HepG2 (cell line): Measurements from ENCODE around the gene HEXD. TPM values are rescaled to one million over a fixed set of nuclear protein-coding genes. Genes with fewer than 3 reads are reported as not detected.

Experiments
- CEBPG ChIP-seq: IDR thresholded peaks from 2 replicates; pipeline ENCODE4 v1.6.1; 2016
- FOXO1 ChIP-seq: sonication (generic); formaldehyde crosslinking; IDR thresholded peaks from 2 replicates; pipeline ENCODE4 v1.4.0; 2020; ENCODE audit warnings: missing genetic modification reagents
- HNRNPL ChIP-seq: fragments of 200-400 bp; formaldehyde crosslinking; IDR thresholded peaks from 2 replicates; pipeline ENCODE4 v1.6.1; 2017; ENCODE audit warnings: mild to moderate bottlenecking, low read depth, low read length
- ONECUT2 ChIP-seq: sonication (generic); formaldehyde crosslinking; IDR thresholded peaks from 2 replicates; pipeline ENCODE4 v1.4.0; 2020; ENCODE audit warnings: missing genetic modification reagents
- REXO4 ChIP-seq: sonication (generic); formaldehyde crosslinking; IDR thresholded peaks from 2 replicates; pipeline ENCODE4 v1.8.0; 2022; ENCODE audit warnings: missing genetic modification reagents, mild to moderate bottlenecking, borderline replicate concordance
- XRCC5 ChIP-seq: fragments of 200-400 bp; formaldehyde crosslinking; optimal IDR thresholded peaks from 2 replicates; pipeline ENCODE3; 2017; ENCODE audit warnings: mild to moderate bottlenecking, low read length
- ZNF747 ChIP-seq: sonication (generic); formaldehyde crosslinking; IDR thresholded peaks from 2 replicates; pipeline ENCODE4 v1.8.1; 2023; ENCODE audit warnings: missing genetic modification reagents, mild to moderate bottlenecking, borderline replicate concordance
- polyA plus RNA-seq, 8 experiments: library from polyadenylated mRNA; depleted of rRNA in 3 of 8; stranded (reverse) in 7 of 8; unstranded in 1 of 8; fragments of >200 nt; fragmentation: Illumina TruSeq in 4 of 8; extraction: Trizol in 4 of 8; gene quantifications; 2 replicates each; pipeline versions ENCODE4 v1.2.1 to v1.2.3, GENCODE V29; 2011 to 2016; ENCODE audit warnings: low read depth in 4 of 8, missing spikeins in 1 of 8, mixed read lengths in 1 of 8; ENCODE audit not compliant: insufficient read depth in 1 of 8
- total RNA-seq, 5 experiments: library from RNA; depleted of rRNA; stranded (reverse); fragments of >200 nt; fragmentation: Illumina TruSeq; extraction: Trizol; gene quantifications; 2 replicates each; pipeline ENCODE4 v1.2.3, GENCODE V29; 2016; ENCODE audit warnings: low read depth in 1 of 5
- TF ChIP-seq, protein P1 (sequence below): sonication (generic); formaldehyde crosslinking; IDR thresholded peaks from one replicate; pipeline ENCODE4 v1.5.1; 2020; ENCODE audit warnings: mild to moderate bottlenecking, missing genetic modification reagents; ENCODE audit errors: not compliant biosample characterization
- TF ChIP-seq, protein P2 (sequence below): sonication (generic); formaldehyde crosslinking; IDR thresholded peaks from 2 replicates; pipeline ENCODE4 v1.8.0; 2022; ENCODE audit warnings: low read depth, missing genetic modification reagents
- TF ChIP-seq, protein P3 (sequence below): sonication (generic); formaldehyde crosslinking; IDR thresholded peaks from 2 replicates; pipeline ENCODE4 v1.4.0; 2020; ENCODE audit warnings: mild to moderate bottlenecking, missing genetic modification reagents

The HEXD gene
- total and polyA plus RNA-seq, 2 of the 13 experiments (the other 11 are each of a cell fraction or from before 2014, with no cell fraction given) = 22.3 to 41.8 TPM

DNA sequence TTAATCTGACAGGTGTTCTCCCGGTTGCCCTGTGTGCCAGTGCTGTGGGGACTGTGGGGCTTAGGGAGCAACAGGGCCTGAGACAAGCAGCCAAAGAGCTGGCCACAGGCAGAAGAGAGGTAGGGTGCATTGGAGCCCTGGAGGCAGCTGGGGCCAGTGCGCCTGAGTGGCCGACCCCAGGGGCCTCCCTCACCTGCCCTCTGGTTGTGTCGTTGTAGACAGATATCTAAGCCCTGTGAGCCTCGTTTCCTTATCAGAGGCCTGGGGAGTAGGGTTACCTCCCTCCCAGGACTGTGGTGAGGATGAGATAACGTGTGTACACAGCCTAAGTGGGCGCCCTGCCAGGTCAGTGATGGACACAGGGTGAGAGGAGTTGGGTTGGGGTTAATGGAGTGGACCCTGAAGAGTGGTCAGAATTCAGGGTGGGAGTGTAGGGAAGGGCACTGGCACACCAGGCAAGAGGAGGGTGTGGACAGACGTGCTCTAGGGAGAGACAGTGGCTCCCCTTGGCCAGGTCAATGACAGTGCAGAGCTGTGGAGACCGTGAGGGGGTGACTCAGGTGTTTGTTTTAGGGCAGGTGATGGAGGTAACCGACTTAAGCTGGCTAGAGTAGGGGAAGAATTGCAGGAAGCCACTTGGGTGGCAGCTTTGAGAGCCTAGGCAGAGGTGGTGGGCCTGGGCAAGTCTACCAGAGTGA lies 43.8 kb downstream of the HEXD start (continued):
- TF ChIP-seq, protein P1, sequence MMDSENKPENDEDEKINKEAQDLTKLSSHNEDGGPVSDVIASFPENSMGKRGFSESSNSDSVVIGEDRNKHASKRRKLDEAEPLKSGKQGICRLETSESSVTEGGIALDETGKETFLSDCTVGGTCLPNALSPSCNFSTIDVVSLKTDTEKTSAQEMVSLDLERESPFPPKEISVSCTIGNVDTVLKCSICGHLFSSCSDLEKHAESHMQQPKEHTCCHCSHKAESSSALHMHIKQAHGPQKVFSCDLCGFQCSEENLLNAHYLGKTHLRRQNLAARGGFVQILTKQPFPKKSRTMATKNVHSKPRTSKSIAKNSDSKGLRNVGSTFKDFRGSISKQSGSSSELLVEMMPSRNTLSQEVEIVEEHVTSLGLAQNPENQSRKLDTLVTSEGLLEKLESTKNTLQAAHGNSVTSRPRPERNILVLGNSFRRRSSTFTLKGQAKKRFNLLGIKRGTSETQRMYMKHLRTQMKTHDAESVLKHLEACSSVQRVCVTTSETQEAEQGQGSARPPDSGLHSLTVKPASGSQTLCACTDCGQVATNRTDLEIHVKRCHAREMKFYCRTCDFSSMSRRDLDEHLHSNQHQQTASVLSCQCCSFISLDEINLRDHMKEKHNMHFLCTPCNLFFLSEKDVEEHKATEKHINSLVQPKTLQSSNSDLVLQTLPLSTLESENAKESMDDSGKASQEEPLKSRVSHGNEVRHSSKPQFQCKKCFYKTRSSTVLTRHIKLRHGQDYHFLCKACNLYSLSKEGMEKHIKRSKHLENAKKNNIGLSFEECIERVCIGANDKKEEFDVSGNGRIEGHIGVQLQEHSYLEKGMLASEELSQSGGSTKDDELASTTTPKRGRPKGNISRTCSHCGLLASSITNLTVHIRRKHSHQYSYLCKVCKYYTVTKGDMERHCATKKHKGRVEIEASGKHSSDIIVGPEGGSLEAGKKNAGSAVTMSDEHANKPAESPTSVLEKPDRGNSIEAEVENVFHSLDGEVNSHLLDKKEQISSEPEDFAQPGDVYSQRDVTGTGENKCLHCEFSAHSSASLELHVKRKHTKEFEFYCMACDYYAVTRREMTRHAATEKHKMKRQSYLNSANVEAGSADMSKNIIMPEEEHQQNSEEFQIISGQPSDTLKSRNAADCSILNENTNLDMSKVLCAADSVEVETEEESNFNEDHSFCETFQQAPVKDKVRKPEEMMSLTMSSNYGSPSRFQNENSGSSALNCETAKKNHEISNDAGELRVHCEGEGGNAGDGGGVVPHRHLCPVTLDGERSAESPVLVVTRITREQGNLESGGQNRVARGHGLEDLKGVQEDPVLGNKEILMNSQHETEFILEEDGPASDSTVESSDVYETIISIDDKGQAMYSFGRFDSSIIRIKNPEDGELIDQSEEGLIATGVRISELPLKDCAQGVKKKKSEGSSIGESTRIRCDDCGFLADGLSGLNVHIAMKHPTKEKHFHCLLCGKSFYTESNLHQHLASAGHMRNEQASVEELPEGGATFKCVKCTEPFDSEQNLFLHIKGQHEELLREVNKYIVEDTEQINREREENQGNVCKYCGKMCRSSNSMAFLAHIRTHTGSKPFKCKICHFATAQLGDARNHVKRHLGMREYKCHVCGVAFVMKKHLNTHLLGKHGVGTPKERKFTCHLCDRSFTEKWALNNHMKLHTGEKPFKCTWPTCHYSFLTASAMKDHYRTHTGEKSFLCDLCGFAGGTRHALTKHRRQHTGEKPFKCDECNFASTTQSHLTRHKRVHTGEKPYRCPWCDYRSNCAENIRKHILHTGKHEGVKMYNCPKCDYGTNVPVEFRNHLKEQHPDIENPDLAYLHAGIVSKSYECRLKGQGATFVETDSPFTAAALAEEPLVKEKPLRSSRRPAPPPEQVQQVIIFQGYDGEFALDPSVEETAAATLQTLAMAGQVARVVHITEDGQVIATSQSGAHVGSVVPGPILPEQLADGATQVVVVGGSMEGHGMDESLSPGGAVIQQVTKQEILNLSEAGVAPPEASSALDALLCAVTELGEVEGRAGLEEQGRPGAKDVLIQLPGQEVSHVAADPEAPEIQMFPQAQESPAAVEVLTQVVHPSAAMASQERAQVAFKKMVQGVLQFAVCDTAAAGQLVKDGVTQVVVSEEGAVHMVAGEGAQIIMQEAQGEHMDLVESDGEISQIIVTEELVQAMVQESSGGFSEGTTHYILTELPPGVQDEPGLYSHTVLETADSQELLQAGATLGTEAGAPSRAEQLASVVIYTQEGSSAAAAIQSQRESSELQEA = no peak
- no peak for TF ChIP-seq REXO4 (CRISPR knock-in tag)
- TF ChIP-seq CEBPG (CRISPR knock-in tag) = 0 out of 2 replicates have a peak, but pooled peaks have one; percentile 17
- TF ChIP-seq FOXO1 (CRISPR knock-in tag) = peak; percentile 48; the same call in 1 of the 2 replicates
- TF ChIP-seq, protein P2, sequence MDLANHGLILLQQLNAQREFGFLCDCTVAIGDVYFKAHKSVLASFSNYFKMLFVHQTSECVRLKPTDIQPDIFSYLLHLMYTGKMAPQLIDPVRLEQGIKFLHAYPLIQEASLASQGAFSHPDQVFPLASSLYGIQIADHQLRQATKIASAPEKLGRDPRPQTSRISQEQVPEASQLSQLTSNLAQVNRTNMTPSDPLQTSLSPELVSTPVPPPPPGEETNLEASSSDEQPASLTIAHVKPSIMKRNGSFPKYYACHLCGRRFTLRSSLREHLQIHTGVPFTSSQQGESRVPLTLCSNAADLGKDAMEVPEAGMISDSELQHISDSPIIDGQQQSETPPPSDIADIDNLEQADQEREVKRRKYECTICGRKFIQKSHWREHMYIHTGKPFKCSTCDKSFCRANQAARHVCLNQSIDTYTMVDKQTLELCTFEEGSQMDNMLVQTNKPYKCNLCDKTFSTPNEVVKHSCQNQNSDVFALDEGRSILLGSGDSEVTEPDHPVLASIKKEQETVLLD (CRISPR knock-in tag) = no peak
- peak; percentile 65 for TF ChIP-seq XRCC5
- peak; percentile 56; the same call in 1 of the 2 replicates for TF ChIP-seq ZNF747 (CRISPR knock-in tag)
- no peak for TF ChIP-seq ONECUT2
- TF ChIP-seq, protein P3, sequence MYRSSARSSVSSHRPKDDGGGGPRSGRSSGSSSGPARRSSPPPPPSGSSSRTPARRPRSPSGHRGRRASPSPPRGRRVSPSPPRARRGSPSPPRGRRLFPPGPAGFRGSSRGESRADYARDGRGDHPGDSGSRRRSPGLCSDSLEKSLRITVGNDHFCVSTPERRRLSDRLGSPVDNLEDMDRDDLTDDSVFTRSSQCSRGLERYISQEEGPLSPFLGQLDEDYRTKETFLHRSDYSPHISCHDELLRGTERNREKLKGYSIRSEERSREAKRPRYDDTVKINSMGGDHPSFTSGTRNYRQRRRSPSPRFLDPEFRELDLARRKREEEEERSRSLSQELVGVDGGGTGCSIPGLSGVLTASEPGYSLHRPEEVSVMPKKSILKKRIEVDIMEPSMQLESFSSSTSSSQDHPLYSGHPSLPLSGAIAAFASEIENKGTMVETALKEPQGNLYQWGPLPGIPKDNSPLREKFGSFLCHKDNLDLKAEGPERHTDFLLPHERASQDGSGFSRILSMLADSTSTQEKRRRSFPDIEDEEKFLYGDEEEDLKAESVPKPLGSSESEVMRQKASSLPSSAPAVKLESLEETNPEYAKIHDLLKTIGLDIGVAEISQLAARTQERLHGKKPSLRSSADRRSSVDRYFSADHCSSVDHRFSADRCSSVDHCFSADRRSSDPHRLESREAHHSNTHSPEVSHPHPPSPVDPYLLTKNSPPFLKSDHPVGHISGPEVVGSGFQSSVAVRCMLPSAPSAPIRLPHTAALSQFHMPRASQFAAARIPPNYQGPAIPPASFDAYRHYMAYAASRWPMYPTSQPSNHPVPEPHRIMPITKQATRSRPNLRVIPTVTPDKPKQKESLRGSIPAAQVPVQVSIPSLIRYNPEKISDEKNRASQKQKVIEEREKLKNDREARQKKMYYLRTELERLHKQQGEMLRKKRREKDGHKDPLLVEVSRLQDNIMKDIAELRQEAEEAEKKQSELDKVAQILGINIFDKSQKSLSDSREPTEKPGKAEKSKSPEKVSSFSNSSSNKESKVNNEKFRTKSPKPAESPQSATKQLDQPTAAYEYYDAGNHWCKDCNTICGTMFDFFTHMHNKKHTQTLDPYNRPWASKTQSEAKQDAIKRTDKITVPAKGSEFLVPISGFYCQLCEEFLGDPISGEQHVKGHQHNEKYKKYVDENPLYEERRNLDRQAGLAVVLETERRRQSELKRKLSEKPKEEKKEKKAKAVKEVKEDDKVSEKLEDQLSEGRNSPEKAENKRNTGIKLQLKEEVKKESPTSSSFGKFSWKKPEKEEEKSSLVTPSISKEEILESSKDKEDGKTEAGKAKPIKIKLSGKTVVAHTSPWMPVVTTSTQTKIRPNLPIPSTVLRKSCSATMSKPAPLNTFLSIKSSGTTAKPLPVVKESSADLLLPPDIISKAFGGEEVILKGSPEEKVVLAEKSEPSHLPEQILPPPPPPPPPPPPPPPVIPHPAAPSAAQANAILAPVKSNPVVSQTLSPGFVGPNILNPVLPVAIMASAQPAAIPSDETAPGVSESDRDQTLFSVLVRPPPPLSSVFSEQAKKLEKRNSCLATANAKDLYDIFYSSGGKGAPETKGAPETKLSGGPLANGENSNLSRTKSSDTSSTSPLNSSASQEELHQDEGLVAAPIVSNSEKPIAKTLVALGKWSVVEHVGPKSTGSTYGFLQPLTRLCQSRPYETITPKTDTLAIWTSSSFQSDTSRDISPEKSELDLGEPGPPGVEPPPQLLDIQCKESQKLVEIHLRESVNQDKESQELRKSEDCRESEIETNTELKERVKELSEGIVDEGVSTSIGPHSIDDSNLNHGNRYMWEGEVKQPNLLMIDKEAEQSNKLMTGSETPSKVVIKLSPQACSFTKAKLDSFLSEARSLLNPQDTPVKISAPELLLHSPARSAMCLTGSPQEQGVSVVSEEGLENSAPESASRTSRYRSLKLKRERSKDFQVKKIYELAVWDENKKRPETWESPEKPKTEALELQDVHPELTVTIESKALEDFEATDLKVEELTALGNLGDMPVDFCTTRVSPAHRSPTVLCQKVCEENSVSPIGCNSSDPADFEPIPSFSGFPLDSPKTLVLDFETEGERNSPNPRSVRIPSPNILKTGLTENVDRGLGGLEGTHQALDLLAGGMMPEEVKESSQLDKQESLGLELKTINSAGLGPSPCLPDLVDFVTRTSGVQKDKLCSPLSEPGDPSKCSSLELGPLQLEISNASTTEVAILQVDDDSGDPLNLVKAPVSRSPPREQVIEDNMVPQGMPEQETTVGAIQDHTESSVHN = no peak; the same call in 1 of the 2 replicates
- TF ChIP-seq HNRNPL = 0 out of 2 replicates have a peak, but pooled peaks have one; percentile 36
